ENCODE data around the gene CAP1. TPM values are rescaled to one million over a fixed set of nuclear protein-coding genes. Genes with fewer than 3 reads are reported as not detected.

CAP1 gene
- polyA plus RNA-seq, 2 of the 4 experiments (the other 2 are of a cell fraction) = 267 to 274 TPM

GRCh38 chr1:40023379-40023944 lies 17.1 kb upstream of the CAP1 start:
- TF ChIP-seq ZSCAN20 (CRISPR knock-in tag; IDR thresholded peaks at IDR 0.05) = no peak
- no peak for TF ChIP-seq HMGXB4 (CRISPR knock-in tag; IDR thresholded peaks at IDR 0.05; ENCODE audit: borderline replicate concordance)
- no peak for TF ChIP-seq ZFP36 (IDR thresholded peaks at IDR 0.05; ENCODE audit: borderline replicate concordance, partially characterized antibody)
- TF ChIP-seq CBX8 (IDR thresholded peaks at IDR 0.05) = no peak
- no peak for TF ChIP-seq HES2 (IDR thresholded peaks at IDR 0.05)
- TF ChIP-seq EHF (CRISPR knock-in tag; IDR thresholded peaks at IDR 0.05) = no peak
- no peak for TF ChIP-seq FOSB (CRISPR knock-in tag; IDR thresholded peaks at IDR 0.05)
- Histone ChIP-seq H3K4me1 (no peaks in the 10 kb centered on the region), H3K27ac (no peak overlapping the region), H3K4me3 (no peak overlapping the region), H3K9me3 (peaks cover 10% of the 10 kb centered on the region), H3K4me2 (no peak overlapping the region)
- ChIA-PET CTCF (interaction anchor here (0.6 to 2.0 kb wide), 3 partner anchors 9 to 101 kb away, joined by 3 to 11 read pairs (median 3); no protein-coding TSS in a partner anchor), POLR2A (no interaction called here)
- no peak for FAIRE-seq
- WGBS (ENCODE audit: missing lambda C conversion rate) = 24% methylated on average over 4 of the region's 4 CpGs
- DNase-seq (ENCODE audit: low read depth in 1 of 2, low spot score in 1 of 2) = no peak
- ATAC-seq = no peak

- WGBS (ENCODE audit: missing lambda C conversion rate) = 4% methylated on average over 2 of the region's 2 CpGs
- no peak for TF ChIP-seq POLR2A (IDR thresholded peaks at IDR 0.05; ENCODE audit: low read length)
- TF ChIP-seq CBX8 (IDR thresholded peaks at IDR 0.05) = no peak
- no peak for TF ChIP-seq MAFK (IDR thresholded peaks at IDR 0.05; ENCODE audit: partially characterized antibody)
- Histone ChIP-seq H3K4me2 (no peak overlapping the region), H3K9me3 (peaks cover 10% of the 10 kb centered on the region), H3K27ac (no peak overlapping the region), H3K4me3 (no peak overlapping the region), H3K4me1 (no peaks in the 10 kb centered on the region)
- CTCF ChIA-PET = interaction anchor here (1.5 kb wide), 1 partner anchor 51 kb away, joined by 3 read pairs; no protein-coding TSS in a partner anchor
- POLR2A ChIA-PET = no interaction called here
- ATAC-seq (no peak), DNase-seq (ENCODE audit: low read depth in 1 of 2, low spot score in 1 of 2) (no peak), FAIRE-seq (no peak)
These were observed 15.9 kb upstream of the CAP1 start for GRCh38 chr1:40024671-40025070.

- ChIA-PET POLR2A (no interaction called here), CTCF (interaction anchor here (2.5 to 10.2 kb wide), 2 partner anchors 54 to 107 kb away, joined by 6 to 121 read pairs; no protein-coding TSS in a partner anchor)
- DNase-seq (ENCODE audit: low read depth in 1 of 2, low spot score in 1 of 2) (no peak), FAIRE-seq (no peak), ATAC-seq (no peak)
- Histone ChIP-seq H3K9me3 (peaks cover 10% of the 10 kb centered on the region), H3K4me1 (no peaks in the 10 kb centered on the region), H3K27ac (no peak overlapping the region), H3K4me2 (no peak overlapping the region), H3K4me3 (no peak overlapping the region)
- TF ChIP-seq POLR2AphosphoS2 (conservative IDR thresholded peaks at IDR 0.05; ENCODE audit: low read length) = no peak
- TF ChIP-seq E2F6 (IDR thresholded peaks at IDR 0.05; ENCODE audit: borderline replicate concordance, low read depth) = no peak
- TF ChIP-seq TP53 (CRISPR knock-in tag; IDR thresholded peaks at IDR 0.05) = no peak
- no peak for TF ChIP-seq ZFP36 (IDR thresholded peaks at IDR 0.05; ENCODE audit: borderline replicate concordance, partially characterized antibody)
- TF ChIP-seq RFX5 (IDR thresholded peaks at IDR 0.05) = no peak
- no peak for TF ChIP-seq EHF (CRISPR knock-in tag; IDR thresholded peaks at IDR 0.05)
These were observed 12.9 kb upstream of the CAP1 start for GRCh38 chr1:40027647-40028046.

- FAIRE-seq (no peak), DNase-seq (ENCODE audit: low read depth in 1 of 2, low spot score in 1 of 2) (no peak), ATAC-seq (no peak)
- 69% methylated on average over 3 of the region's 3 CpGs for WGBS (ENCODE audit: missing lambda C conversion rate)
- H3K4me2 ChIP-seq = no peak overlapping the region
- H3K9me3 ChIP-seq = no peaks in the 10 kb centered on the region; the same call in 2 of the 3 replicates
- ChIA-PET CTCF (interaction anchor here (0.6 to 10.2 kb wide), 5 partner anchors 56 to 352 kb away, joined by 4 to 121 read pairs (median 6); no protein-coding TSS in a partner anchor), POLR2A (no interaction called here)
- H3K4me3 ChIP-seq = no peak overlapping the region
- H3K4me1 ChIP-seq = no peaks in the 10 kb centered on the region
- H3K27ac ChIP-seq = no peak overlapping the region
- TF ChIP-seq FOSB (CRISPR knock-in tag; IDR thresholded peaks at IDR 0.05) (no peak), FOXS1 (CRISPR knock-in tag; IDR thresholded peaks at IDR 0.05) (no peak), KDM1A (IDR thresholded peaks at IDR 0.05; ENCODE audit: low read depth) (no peak), HMGXB4 (CRISPR knock-in tag; IDR thresholded peaks at IDR 0.05; ENCODE audit: borderline replicate concordance) (no peak), HEYL (CRISPR knock-in tag; IDR thresholded peaks at IDR 0.05) (no peak), BHLHE40 (IDR thresholded peaks at IDR 0.05; ENCODE audit: low read depth, low read length) (no peak), RARB (CRISPR knock-in tag; IDR thresholded peaks at IDR 0.05) (no peak), ZC3H11A (IDR thresholded peaks at IDR 0.05) (no peak), HOXB13 (CRISPR knock-in tag; IDR thresholded peaks at IDR 0.05; ENCODE audit: low read depth) (no peak), RAD21 (conservative IDR thresholded peaks at IDR 0.05 in 1 of 2, IDR thresholded peaks at IDR 0.05 in 1 of 2) (no peak), CEBPB (IDR thresholded peaks at IDR 0.05) (no peak), POLR2AphosphoS2 (conservative IDR thresholded peaks at IDR 0.05; ENCODE audit: low read length) (no peak), CHD4 (IDR thresholded peaks at IDR 0.05; ENCODE audit: borderline replicate concordance) (no peak), RCOR1 (IDR thresholded peaks at IDR 0.05; ENCODE audit: low read depth, low read length) (no peak), JUNB (IDR thresholded peaks at IDR 0.05) (no peak), FOSL2 (IDR thresholded peaks at IDR 0.05) (no peak), FOSL2 (CRISPR knock-in tag; IDR thresholded peaks at IDR 0.05) (no peak)
These were observed 10.9 kb upstream of the CAP1 start for GRCh38 chr1:40029608-40030007.
